Stimulated activated CD4-positive, alpha-beta T cell treated with anti-CD3 and anti-CD28 coated beads, TNF-alpha, amount 100 ng/mL, for 1 hour (primary cell): ENCODE results near the gene COPS7B.
A peak's percentile ranks its signal among the peaks of the same experiment; 100 is the strongest.
"Not testable (repeated sequence)": the region's sequence is repeated elsewhere in the genome, so short reads cannot be mapped to it uniquely, and the experiment has no call there.

Experiments used
- DNase-seq, 3 donors: peaks; one replicate each; pipeline ENCODE4 v3.0.0-alpha.2; 2020; ENCODE audit warnings: low read depth in 3 of 3, low spot score in 1 of 3

The COPS7B gene

GRCh38 chr2:231786177-231786916 lies at the start of gene COPS7B:
COPS7B (plus strand) TSS chr2:231786445; CDS start chr2:231788571, 2,126 bp downstream.
- DNase-seq = peak; percentile 29 to 75 (median 59)

- no peak for DNase-seq
These were observed 48.5 kb upstream of the COPS7B start for GRCh38 chr2:231737761-231738160.

- no peak for DNase-seq
These were observed 42.7 kb upstream of the COPS7B start for GRCh38 chr2:231743376-231744116.

- no peak for DNase-seq
These were observed 40.8 kb upstream of the COPS7B start for GRCh38 chr2:231745303-231746038.

GRCh38 chr2:231748153-231748896 lies 37.9 kb upstream of the COPS7B start:
- not testable (repeated sequence) for DNase-seq

- not testable (repeated sequence) for DNase-seq
These were observed 37.2 kb upstream of the COPS7B start for GRCh38 chr2:231749016-231749415.

- no peak for DNase-seq
These were observed 35.0 kb upstream of the COPS7B start for GRCh38 chr2:231751042-231751815.

GRCh38 chr2:231752061-231752460 lies 34.2 kb upstream of the COPS7B start:
- DNase-seq = no peak

GRCh38 chr2:231761735-231762134 lies 24.5 kb upstream of the COPS7B start:
- no peak for DNase-seq

- no peak for DNase-seq
These were observed 22.1 kb upstream of the COPS7B start for GRCh38 chr2:231764124-231764523.

GRCh38 chr2:231764760-231765159 lies 21.5 kb upstream of the COPS7B start:
- DNase-seq = no peak

- DNase-seq = no peak
These were observed 20.7 kb upstream of the COPS7B start for GRCh38 chr2:231765496-231765929.

GRCh38 chr2:231769170-231770136 lies 16.8 kb upstream of the COPS7B start:
- DNase-seq = no peak

GRCh38 chr2:231780123-231780908 lies 5.9 kb upstream of the COPS7B start:
- DNase-seq = no peak

GRCh38 chr2:231780909-231781797 lies 5.1 kb upstream of the COPS7B start, which contains the start of gene PDE6D:
PDE6D (minus strand) TSS chr2:231781282; CDS start chr2:231781114, 168 bp downstream.
- DNase-seq = peak; percentile 86 to 96 (median 93)

- DNase-seq = no peak
These were observed 4.2 kb upstream of the COPS7B start for GRCh38 chr2:231781798-231782726.
